HEK293T (cell line): ENCODE data around the gene RGS10.

Experiments
- FOXA1 ChIP-seq: fragments of 450-650 bp; IDR thresholded peaks from 2 replicates; pipeline ENCODE4 v1.6.1; 2016; ENCODE audit warnings: mild to moderate bottlenecking
- FOXK2 ChIP-seq: fragments of 450-650 bp; IDR thresholded peaks from 2 replicates; pipeline ENCODE4 v1.6.1; 2016; ENCODE audit warnings: mild to moderate bottlenecking
- TARDBP ChIP-seq: fragments of 450-650 bp; IDR thresholded peaks from 2 replicates; pipeline ENCODE4 v1.6.1; 2016

- TF ChIP-seq FOXA1 (no peak), TARDBP (no peak), FOXK2 (no peak)
Measured at GRCh38 chr10:119496273-119496672, 46.2 kb downstream of the RGS10 start.
